COLO668 (cell line): ENCODE data around the gene CEP135.
"Not testable (repeated sequence)": the region's sequence is repeated elsewhere in the genome, so short reads cannot be mapped to it uniquely, and the experiment has no call there.

ENCODE experiments used
- DNase-seq: peaks from one replicate; lab custom pipeline; 2025; ENCODE audit not compliant: unreplicated experiment; lab: John Stamatoyannopoulos, UW

CEP135 gene

DNA sequence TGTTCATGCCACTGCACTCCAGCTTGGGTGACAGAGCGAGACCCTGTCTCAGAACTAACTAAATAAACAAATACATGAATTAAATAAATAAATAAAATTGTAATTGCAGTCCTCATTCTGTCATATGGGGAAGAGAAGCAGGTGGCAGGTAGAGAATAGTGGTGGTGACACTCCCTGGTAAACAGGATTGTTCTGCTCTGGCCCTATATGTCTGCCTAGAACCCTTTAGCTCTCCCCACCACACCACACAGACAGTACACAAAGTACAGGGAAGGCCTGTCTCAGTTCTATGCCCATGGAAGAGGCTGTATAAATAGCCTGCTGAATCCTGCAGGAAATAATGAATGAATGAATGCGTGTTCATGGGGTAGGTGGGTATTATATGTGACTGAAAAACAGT lies 117.7 kb downstream of the CEP135 start:
- DNase-seq, result no peak

DNA sequence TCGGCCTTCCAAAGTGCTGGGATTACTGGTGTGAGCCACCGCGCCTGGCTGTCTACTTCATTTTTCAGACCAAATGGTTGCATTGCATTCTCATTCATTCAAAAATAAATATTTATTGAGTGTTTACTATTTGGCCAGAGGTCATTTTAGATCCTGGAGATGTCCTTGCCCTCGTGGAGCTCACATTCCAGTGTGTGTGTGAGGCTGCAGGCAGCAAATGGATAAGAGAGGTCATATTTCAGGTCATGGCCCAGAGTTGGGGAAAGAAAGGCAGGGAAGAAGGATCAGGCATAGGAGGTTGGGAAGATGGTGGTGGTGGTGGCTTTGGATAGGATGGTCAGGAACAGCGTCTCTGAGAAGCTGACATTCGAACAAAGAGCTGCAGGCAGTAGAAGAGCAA lies 119.1 kb downstream of the CEP135 start:
- DNase-seq, result no peak

DNA sequence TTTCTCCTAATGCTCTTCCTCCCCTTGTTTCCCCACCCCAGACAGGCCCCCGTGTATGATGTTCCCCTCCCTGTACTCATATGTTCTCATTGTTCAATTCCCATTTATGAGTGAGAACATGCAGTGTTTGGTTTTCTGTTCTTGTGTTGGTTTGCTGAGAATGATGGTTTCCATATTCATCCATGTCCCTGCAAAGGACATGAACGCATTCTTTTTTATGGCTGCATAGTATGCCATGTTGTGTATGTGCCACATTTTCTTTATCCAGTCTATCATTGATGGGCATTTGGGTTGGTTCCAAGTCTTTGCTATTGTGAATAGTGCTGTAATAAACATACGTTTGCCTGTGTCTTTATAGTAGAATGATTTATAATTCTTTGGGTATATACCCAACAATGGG lies 124.0 kb downstream of the CEP135 start:
- not testable (repeated sequence) for DNase-seq

DNA sequence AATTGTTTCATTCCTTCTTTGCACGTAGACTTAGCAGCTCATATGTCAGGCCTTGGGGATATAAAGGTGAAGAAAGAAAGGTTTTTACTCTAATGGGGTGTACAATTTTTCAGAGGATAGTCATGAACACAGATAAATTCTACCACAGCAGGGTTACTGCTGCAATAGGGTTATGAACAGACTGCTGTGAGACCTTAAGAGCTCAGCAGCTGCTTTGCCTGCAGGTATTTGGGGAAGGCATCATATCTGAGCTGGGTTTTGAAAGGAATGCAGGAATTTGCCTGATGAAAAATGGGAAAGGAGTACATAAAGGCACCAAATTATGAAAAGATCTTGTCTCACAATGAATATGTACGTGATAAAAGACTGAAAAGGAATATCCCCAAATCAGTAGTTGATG lies 128.9 kb downstream of the CEP135 start:
- DNase-seq, result no peak

DNA sequence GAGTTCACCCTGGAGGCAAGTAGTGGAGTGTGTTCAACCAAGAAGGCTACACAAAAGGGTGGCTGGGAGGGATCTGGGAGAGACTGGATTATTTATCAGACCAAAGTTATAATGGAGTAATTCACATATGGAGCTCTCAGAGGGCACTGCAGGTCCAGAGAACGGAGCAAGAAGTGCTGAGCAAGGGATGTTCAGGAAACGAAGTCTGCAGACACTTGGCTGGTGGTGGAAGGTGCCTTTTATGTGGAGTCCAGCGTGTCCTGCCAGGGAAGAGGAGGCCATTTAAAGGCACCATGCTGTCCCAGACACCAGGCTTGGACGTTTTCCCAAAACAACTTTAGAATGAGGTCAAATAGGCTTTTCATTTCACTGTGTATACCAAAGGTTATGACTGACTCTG lies 130.1 kb downstream of the CEP135 start:
- DNase-seq, result no peak

DNA sequence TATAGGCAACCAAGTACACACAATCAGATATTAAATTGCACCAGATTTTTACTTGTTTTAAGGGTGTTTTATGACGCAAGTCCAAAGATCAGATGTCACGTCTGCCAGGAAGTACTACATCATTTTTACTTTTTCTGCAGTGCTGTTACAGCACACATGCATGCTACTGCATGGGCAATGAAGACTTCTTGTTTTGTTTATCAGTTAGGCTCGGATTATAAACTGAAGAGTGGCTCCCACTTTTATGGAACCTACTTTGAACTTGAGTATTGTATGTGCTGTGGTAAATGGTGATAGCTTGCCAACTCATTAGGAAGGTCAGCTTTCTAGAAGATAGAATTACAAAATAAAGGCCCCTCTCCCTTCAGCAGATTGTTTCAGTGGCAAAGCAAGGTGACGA lies 131.6 kb downstream of the CEP135 start:
- DNase-seq, result no peak

DNA sequence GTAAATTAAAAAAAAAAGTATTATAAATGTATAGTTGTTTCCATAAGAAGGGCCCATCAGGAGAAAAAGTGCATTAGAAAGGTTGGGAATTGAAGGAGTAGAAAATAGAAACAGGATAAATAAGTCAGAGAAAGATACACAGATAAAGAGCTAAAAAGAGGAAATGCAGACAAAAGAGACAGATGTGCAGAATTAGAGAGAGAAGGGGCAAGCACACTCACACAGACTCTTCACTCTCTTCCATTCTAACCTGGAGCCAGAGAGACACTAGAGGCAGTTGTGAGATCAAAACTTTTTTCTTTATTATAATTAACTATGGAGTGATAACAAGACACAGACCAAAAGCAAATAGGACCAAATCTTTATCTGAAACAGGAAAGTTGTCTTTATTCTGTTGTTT lies 134.1 kb downstream of the CEP135 start:
- DNase-seq, result no peak
